Spleen (tissue), 11 donors: ENCODE results near the gene ZNF469. TPM values are rescaled to one million over a fixed set of nuclear protein-coding genes. Genes with fewer than 3 reads are reported as not detected.

Source experiments
- DNase-seq: peaks from one replicate; pipeline ENCODE4 v3.0.0-alpha.2; 2020
- H3K27ac ChIP-seq, 8 donors: fragments of 200-600 bp; sonication (generic) in 7 of 8; 1 replicate in 4 of 8; 2 replicates in 4 of 8; pipeline versions ENCODE4 v1.5.0 to v1.8.0; 2016 to 2021; ENCODE audit warnings: inconsistent platforms in 4 of 8, mild to moderate bottlenecking in 4 of 8, moderate library complexity in 1 of 8
- H3K27me3 ChIP-seq, 7 donors: fragments of 200-600 bp; sonication (generic) in 6 of 7; replicated peaks in 1 of 7; 1 replicate in 4 of 7; 2 replicates in 3 of 7; pipeline versions ENCODE4 v1.5.0 to v1.8.0; 2016 to 2021; ENCODE audit warnings: inconsistent platforms in 3 of 7, mild to moderate bottlenecking in 1 of 7
- H3K36me3 ChIP-seq, 6 donors: fragments of 200-600 bp; sonication (generic) in 5 of 6; 1 replicate in 4 of 6; 2 replicates in 2 of 6; pipeline versions ENCODE4 v1.5.0 to v1.8.0; 2016 to 2021; ENCODE audit warnings: inconsistent platforms in 2 of 6
- H3K4me1 ChIP-seq, 6 donors: fragments of 200-600 bp; sonication (generic) in 5 of 6; 1 replicate in 3 of 6; 2 replicates in 3 of 6; pipeline versions ENCODE4 v1.5.0 to v1.8.0; 2016 to 2021; ENCODE audit warnings: inconsistent platforms in 3 of 6
- H3K4me3 ChIP-seq, 8 donors: fragments of 200-600 bp; sonication (generic) in 7 of 8; 1 replicate in 4 of 8; 2 replicates in 4 of 8; pipeline versions ENCODE4 v1.5.0 to v1.8.0; 2016 to 2021; ENCODE audit warnings: inconsistent platforms in 4 of 8, mild to moderate bottlenecking in 4 of 8, moderate library complexity in 2 of 8
- H3K9me3 ChIP-seq, 8 donors: fragments of 200-600 bp; sonication (generic) in 7 of 8; 1 replicate in 4 of 8; 2 replicates in 4 of 8; pipeline versions ENCODE4 v1.5.0 to v1.8.0; 2016 to 2021; ENCODE audit warnings: inconsistent platforms in 4 of 8
- CTCF ChIP-seq, 11 experiments: fragments of 200-600 bp in 7 of 11; fragments of 450-650 bp in 4 of 11; sonication (generic) in 4 of 11; IDR thresholded peaks in 8 of 11; conservative IDR thresholded peaks in 3 of 11; 1 replicate in 7 of 11; 2 replicates in 4 of 11; pipeline versions ENCODE4 v1.4.0 to v1.8.0; 2016 to 2021; ENCODE audit warnings: antibody characterized with exemption in 11 of 11, inconsistent platforms in 4 of 11, mild to moderate bottlenecking in 1 of 11
- POLR2A ChIP-seq, 3 donors: fragments of 450-650 bp; IDR thresholded peaks; one replicate each; pipeline ENCODE4 v1.5.1; 2017; ENCODE audit warnings: antibody characterized with exemption in 3 of 3, mild to moderate bottlenecking in 1 of 3
- POLR2AphosphoS5 ChIP-seq, 3 donors: sonication (generic); formaldehyde crosslinking; IDR thresholded peaks; one replicate each; pipeline ENCODE4 v1.5.1; 2017; ENCODE audit warnings: antibody characterized with exemption in 3 of 3
- WGBS, 5 donors: extraction: QIAGEN DNeasy Blood & Tissue Kit in 3 of 5; methylation state at CpG; one replicate each; pipeline versions ENCODE4 v1.1.5 to v1.1.7; 2013 to 2018; 5-methylcytosine and 5-hydroxymethylcytosine counted together
- intact Hi-C: fragments of 100-400 bp; cut with DNase I; formaldehyde crosslinking; loops from one replicate; pipeline ENCODE4 v1.15.0; 2023; ENCODE audit warnings: low total_unique reads
- polyA plus RNA-seq, 3 donors: library from polyadenylated mRNA; stranded (reverse); fragments of 200-250 nt; gene quantifications; one replicate each; pipeline ENCODE4 v1.2.1, GENCODE V29; 2013
- total RNA-seq, 7 donors: library from RNA; depleted of rRNA in 3 of 7; stranded (reverse); fragments of >200 nt in 3 of 7; fragmentation: NEBNext Ultra II Directional in 4 of 7; extraction: Animal tissue kit (Norgen Biotek cat#: 25700) in 4 of 7; gene quantifications; one replicate each; pipeline versions ENCODE4 v1.1.0 to v1.2.1, GENCODE V29; 2016 to 2021
- donor health status: healthy with polysubstance abuse.
- donor health status: DM: no; HTN: no; CAD: no; lungs with moderate emphysema.
- donor health status: DM: no; HTN: no; CAD: no.
- donor health status: Bipolar disorder and iron deficiency.
- donor health status: healthy.
- donor health status: DM: no; HTN: no; CAD: no.
- donor health status: DM: yes; HTN: yes; CAD: no.

ZNF469 gene
- total and polyA plus RNA-seq, 10 donors, result 0.27 to 8.0 (median 3.3) TPM

- no peaks in the 10 kb centered on the region for H3K36me3 ChIP-seq
- WGBS, 5 donors, result 90 to 98% (median 96%) methylated on average over 12 to 19 of the region's 19 CpGs
- peaks cover 0 to 29% (median 0%) of the 10 kb centered on the region in 7 donors for H3K27me3 ChIP-seq
- TF ChIP-seq POLR2AphosphoS5 (IDR thresholded peaks at IDR 0.05), result no peak
- no peak for TF ChIP-seq POLR2A (IDR thresholded peaks at IDR 0.05)
- no peak for TF ChIP-seq CTCF (IDR thresholded peaks at IDR 0.05 in 8 of 11, conservative IDR thresholded peaks at IDR 0.05 in 3 of 11)
- no peak overlapping the region for H3K4me3 ChIP-seq
- no peak for DNase-seq
- intact Hi-C loops, result no loop called here
- H3K27ac ChIP-seq, result no peak overlapping the region
- peaks cover 7 to 39% (median 28%) of the 10 kb centered on the region in 6 donors for H3K4me1 ChIP-seq
- no peaks in the 10 kb centered on the region for H3K9me3 ChIP-seq
Measured at GRCh38 chr16:88427376-88427775, 44.6 kb downstream of the ZNF469 start.

- H3K4me3 ChIP-seq, result no peak overlapping the region
- H3K4me1 ChIP-seq, result peaks cover 7 to 42% (median 32%) of the 10 kb centered on the region in 6 donors
- no peaks in the 10 kb centered on the region for H3K36me3 ChIP-seq
- intact Hi-C loops, result no loop called here
- DNase-seq, result no peak
- H3K27ac ChIP-seq, result no peak overlapping the region
- TF ChIP-seq CTCF (IDR thresholded peaks at IDR 0.05 in 8 of 11, conservative IDR thresholded peaks at IDR 0.05 in 3 of 11), result no peak
- no peak for TF ChIP-seq POLR2AphosphoS5 (IDR thresholded peaks at IDR 0.05)
- no peak for TF ChIP-seq POLR2A (IDR thresholded peaks at IDR 0.05)
- H3K9me3 ChIP-seq, result no peaks in the 10 kb centered on the region
- H3K27me3 ChIP-seq, result peaks cover 0 to 29% (median 0%) of the 10 kb centered on the region in 7 donors
- WGBS, 5 donors, result 82 to 94% (median 91%) methylated on average over 13 to 19 of the region's 19 CpGs
Measured at GRCh38 chr16:88428156-88428555, 45.4 kb downstream of the ZNF469 start.

- Histone ChIP-seq H3K4me1 (peaks cover 7 to 48% (median 32%) of the 10 kb centered on the region in 6 donors), H3K36me3 (no peaks in the 10 kb centered on the region), H3K9me3 (no peaks in the 10 kb centered on the region), H3K27ac (no peak overlapping the region), H3K4me3 (peak overlapping the region in 1 of 8 donors; percentile 78), H3K27me3 (peaks cover 0 to 29% (median 0%) of the 10 kb centered on the region in 7 donors)
- no peak for DNase-seq
- TF ChIP-seq CTCF (IDR thresholded peaks at IDR 0.05 in 8 of 11, conservative IDR thresholded peaks at IDR 0.05 in 3 of 11) (no peak), POLR2A (IDR thresholded peaks at IDR 0.05) (no peak), POLR2AphosphoS5 (IDR thresholded peaks at IDR 0.05) (no peak)
- 83 to 96% (median 91%) methylated on average over 13 to 34 of the region's 34 CpGs for WGBS, 5 donors
- intact Hi-C loops, result no loop called here
Measured at GRCh38 chr16:88428616-88429386, 46.0 kb downstream of the ZNF469 start.
